SK-N-MC (cell line): ENCODE measurements around the gene INSC.

Experiments used
- EZH2 ChIP-seq: fragments of 200-600 bp; sonication (generic); IDR thresholded peaks from one replicate; pipeline ENCODE4 v1.6.1; 2017; ENCODE audit warnings: antibody characterized with exemption
- FOXP2 ChIP-seq: optimal IDR thresholded peaks from 2 replicates; pipeline ENCODE3; 2011; ENCODE audit warnings: mild to moderate bottlenecking, moderate library complexity; ENCODE audit not compliant: insufficient read depth; ENCODE audit errors: extremely low read length, control extremely low read depth
- POLR2AphosphoS5 ChIP-seq: IDR thresholded peaks from 2 replicates; pipeline ENCODE4 v1.6.1; 2012; ENCODE audit warnings: mild to moderate bottlenecking, low read depth, low read length, borderline replicate concordance

- no peak for TF ChIP-seq POLR2AphosphoS5
- no peak for TF ChIP-seq EZH2
- no peak for TF ChIP-seq FOXP2
Observed at GRCh38 chr11:15195454-15196200, 80.9 kb downstream of the INSC start.
